Measurements from ENCODE around the gene SLC25A23.

SLC25A23 gene

GRCh38 chr19:6470173-6470572 lies 10.6 kb upstream of the SLC25A23 start:
- H3K36me3 ChIP-seq (ENCODE audit: control insufficient read depth in 2 of 2, insufficient read depth in 1 of 2, low read length in 2 of 2), result no peaks in the 10 kb centered on the region
- ChIA-PET CTCF (no interaction called here), POLR2A (no interaction called here)
- no peak overlapping the region for H3K27ac ChIP-seq (ENCODE audit: extremely low read depth, low read depth, low read length)
- H3K4me1 ChIP-seq (ENCODE audit: control insufficient read depth, insufficient read depth, low read length), result no peaks in the 10 kb centered on the region
- no peaks in the 10 kb centered on the region for H3K9me3 ChIP-seq (ENCODE audit: control insufficient read depth, insufficient read depth, low read depth, low read length)
- TF ChIP-seq ZNF121 (tag by site-specific recombination; IDR thresholded peaks at IDR 0.05), result no peak
- TF ChIP-seq BCL6B (tag by site-specific recombination; IDR thresholded peaks at IDR 0.05), result no peak
- no peak for TF ChIP-seq ZNF76 (tag by site-specific recombination; IDR thresholded peaks at IDR 0.05; ENCODE audit: borderline replicate concordance, low read depth)
- TF ChIP-seq ZNF354C (tag by site-specific recombination; IDR thresholded peaks at IDR 0.05; ENCODE audit: borderline replicate concordance, low read depth), result no peak
- TF ChIP-seq ZNF639 (tag by site-specific recombination; IDR thresholded peaks at IDR 0.05), result no peak
- TF ChIP-seq ZNF621 (tag by site-specific recombination; IDR thresholded peaks at IDR 0.05), result no peak
- no peak for TF ChIP-seq ZNF48 (tag by site-specific recombination; IDR thresholded peaks at IDR 0.05)
- TF ChIP-seq ZXDB (tag by site-specific recombination; IDR thresholded peaks at IDR 0.05), result no peak
- no peak for TF ChIP-seq ZNF416 (tag by site-specific recombination; IDR thresholded peaks at IDR 0.05)
- no peak overlapping the region for H3K4me3 ChIP-seq (ENCODE audit: low read depth, low read length)

- no peaks in the 10 kb centered on the region for H3K36me3 ChIP-seq (ENCODE audit: control insufficient read depth in 2 of 2, insufficient read depth in 1 of 2, low read length in 2 of 2)
- no peak overlapping the region for H3K27ac ChIP-seq (ENCODE audit: extremely low read depth, low read depth, low read length)
- no peaks in the 10 kb centered on the region for H3K4me1 ChIP-seq (ENCODE audit: control insufficient read depth, insufficient read depth, low read length)
- TF ChIP-seq ZNF548 (tag by site-specific recombination; IDR thresholded peaks at IDR 0.05), result no peak
- no peak for TF ChIP-seq ZNF416 (tag by site-specific recombination; IDR thresholded peaks at IDR 0.05)
- no peak for TF ChIP-seq ZBTB48 (tag by site-specific recombination; IDR thresholded peaks at IDR 0.05)
- no peak for TF ChIP-seq ZNF544 (tag by site-specific recombination; IDR thresholded peaks at IDR 0.05)
- TF ChIP-seq ZNF157 (tag by site-specific recombination; IDR thresholded peaks at IDR 0.05), result no peak
- TF ChIP-seq OVOL3 (tag by site-specific recombination; IDR thresholded peaks at IDR 0.05), result no peak
- no peak for TF ChIP-seq ZNF571 (tag by site-specific recombination; IDR thresholded peaks at IDR 0.05)
- TF ChIP-seq FEZF1 (tag by site-specific recombination; IDR thresholded peaks at IDR 0.05), result no peak
- no peak for TF ChIP-seq MEIS1 (CRISPR knock-in tag; IDR thresholded peaks at IDR 0.05; ENCODE audit: borderline replicate concordance)
- TF ChIP-seq ZNF214 (tag by site-specific recombination; IDR thresholded peaks at IDR 0.05; ENCODE audit: borderline replicate concordance), result no peak
- TF ChIP-seq ZNF501 (tag by site-specific recombination; IDR thresholded peaks at IDR 0.05), result no peak
- TF ChIP-seq KLF9 (tag by site-specific recombination; IDR thresholded peaks at IDR 0.05; ENCODE audit: low read depth), result no peak
- no peak for TF ChIP-seq BCL11B (tag by site-specific recombination; IDR thresholded peaks at IDR 0.05; ENCODE audit: low read depth)
- no peak for TF ChIP-seq ZBTB44 (tag by site-specific recombination; IDR thresholded peaks at IDR 0.05)
- CTCF ChIA-PET, result interaction anchor here (0.5 to 1.1 kb wide), 3 partner anchors 9 to 300 kb away, joined by 3 read pairs; no protein-coding TSS in a partner anchor
- no peaks in the 10 kb centered on the region for H3K9me3 ChIP-seq (ENCODE audit: control insufficient read depth, insufficient read depth, low read depth, low read length)
- POLR2A ChIA-PET, result interaction anchor here (0.8 to 1.4 kb wide), 2 partner anchors 9 to 18 kb away, joined by 5 to 9 read pairs; no protein-coding TSS in a partner anchor
- H3K4me3 ChIP-seq (ENCODE audit: low read depth, low read length), result no peak overlapping the region
Measured at GRCh38 chr19:6467384-6467783, 7.8 kb upstream of the SLC25A23 start.

All from HEK293 (cell line).